ENCODE results near the gene NLRP1. TPM values are rescaled to one million over a fixed set of nuclear protein-coding genes. Genes with fewer than 3 reads are reported as not detected.

The NLRP1 gene
- total RNA-seq, 2 donors from 2014 or later: 62.7 to 73.2 TPM

GRCh38 chr17:5553479-5553878 lies 30.8 kb downstream of the NLRP1 start:
- Histone ChIP-seq H3K27ac (no peak overlapping the region), H3K27me3 (replicated peaks; ENCODE audit: insufficient read depth) (no peaks in the 10 kb centered on the region), H3K4me3 (no peak overlapping the region), H3K9me3 (no peaks in the 10 kb centered on the region), H3K4me1 (ENCODE audit: control insufficient read depth in 1 of 2, low read depth in 2 of 2) (peaks cover 0 to 4% of the 10 kb centered on the region in 2 donors), H3K36me3 (peaks cover 17% of the 10 kb centered on the region)
- no peak for TF ChIP-seq CTCF (IDR thresholded peaks at IDR 0.05)
- DNase-seq (ENCODE audit: low spot score) (no peak), ATAC-seq (ENCODE audit: insufficient number of reproducible peaks, low FRiP score, low read depth) (no peak)

- TF ChIP-seq CTCF (IDR thresholded peaks at IDR 0.05): no peak
- DNase-seq (ENCODE audit: low spot score) (no peak), ATAC-seq (ENCODE audit: insufficient number of reproducible peaks, low FRiP score, low read depth) (no peak)
- peaks cover 13% of the 10 kb centered on the region for H3K36me3 ChIP-seq
- H3K27me3 ChIP-seq (replicated peaks; ENCODE audit: insufficient read depth): no peaks in the 10 kb centered on the region
- H3K4me1 ChIP-seq (ENCODE audit: control insufficient read depth in 1 of 2, low read depth in 2 of 2): peaks cover 0 to 4% of the 10 kb centered on the region in 2 donors
- no peak overlapping the region for H3K27ac ChIP-seq
- no peak overlapping the region for H3K4me3 ChIP-seq
- H3K9me3 ChIP-seq: no peaks in the 10 kb centered on the region
Observed at GRCh38 chr17:5552841-5553240, 31.5 kb downstream of the NLRP1 start.

- H3K4me1 ChIP-seq (ENCODE audit: control insufficient read depth in 1 of 2, low read depth in 2 of 2): no peaks in the 10 kb centered on the region
- H3K27me3 ChIP-seq (replicated peaks; ENCODE audit: insufficient read depth): no peaks in the 10 kb centered on the region
- H3K9me3 ChIP-seq: no peaks in the 10 kb centered on the region
- no peak overlapping the region for H3K27ac ChIP-seq
- DNase-seq (ENCODE audit: low spot score) (no peak), ATAC-seq (ENCODE audit: insufficient number of reproducible peaks, low FRiP score, low read depth) (no peak)
- H3K36me3 ChIP-seq: peaks cover 35% of the 10 kb centered on the region
- no peak overlapping the region for H3K4me3 ChIP-seq
- TF ChIP-seq CTCF (IDR thresholded peaks at IDR 0.05): no peak
Observed at GRCh38 chr17:5545051-5545987, 39.0 kb downstream of the NLRP1 start.

GRCh38 chr17:5544115-5544514 lies 40.2 kb downstream of the NLRP1 start:
- no peak for ATAC-seq (ENCODE audit: insufficient number of reproducible peaks, low FRiP score, low read depth)
- no peak for TF ChIP-seq CTCF (IDR thresholded peaks at IDR 0.05)
- H3K36me3 ChIP-seq: peaks cover 47% of the 10 kb centered on the region
- no peak for DNase-seq (ENCODE audit: low spot score)
- H3K9me3 ChIP-seq: no peaks in the 10 kb centered on the region
- no peak overlapping the region for H3K27ac ChIP-seq
- no peaks in the 10 kb centered on the region for H3K4me1 ChIP-seq (ENCODE audit: control insufficient read depth in 1 of 2, low read depth in 2 of 2)
- no peaks in the 10 kb centered on the region for H3K27me3 ChIP-seq (replicated peaks; ENCODE audit: insufficient read depth)
- H3K4me3 ChIP-seq: no peak overlapping the region

- Histone ChIP-seq H3K27me3 (replicated peaks; ENCODE audit: insufficient read depth) (no peaks in the 10 kb centered on the region), H3K36me3 (peaks cover 64% of the 10 kb centered on the region), H3K4me3 (no peak overlapping the region), H3K27ac (no peak overlapping the region), H3K4me1 (ENCODE audit: control insufficient read depth in 1 of 2, low read depth in 2 of 2) (no peaks in the 10 kb centered on the region), H3K9me3 (no peaks in the 10 kb centered on the region)
- TF ChIP-seq CTCF (IDR thresholded peaks at IDR 0.05): no peak
- DNase-seq (ENCODE audit: low spot score) (no peak), ATAC-seq (ENCODE audit: insufficient number of reproducible peaks, low FRiP score, low read depth) (no peak)
Observed at GRCh38 chr17:5541610-5542202, 42.6 kb downstream of the NLRP1 start.

Data from thoracic aorta (tissue), 2 donors.